K562 (cell line): Measurements from ENCODE around the gene AHR. TPM values are rescaled to one million over a fixed set of nuclear protein-coding genes. Genes with fewer than 3 reads are reported as not detected.

Experiments
- ATAC-seq: fragments of 200-7000 bp; cut with Tn5 transposase; 3 replicates; pipeline ENCODE4 v1.9.1; 2020; ENCODE audit warnings: moderate library complexity
- BruUV-seq: library from RNA; stranded (reverse); fragments of 400-500 nt; replicated peaks from 2 replicates; lab custom pipeline; 2021; lab: Mats Ljungman, UMichigan
- CTCF ChIA-PET: fragments of 300-600 bp; formaldehyde crosslinking; extraction: SDS; loops from one replicate; lab custom pipeline; 2021; ENCODE audit warnings: low intra/inter-chr PET ratio; lab: Yijun Ruan, JAX
- POLR2A ChIA-PET: fragments of 300-600, 350-650 bp; sonication (Branson Sonifier 250); formaldehyde crosslinking; extraction: SDS; loops from one replicate; lab custom pipeline; 2021; ENCODE audit warnings: antibody characterized with exemption, inconsistent platforms; lab: Yijun Ruan, JAX
- DNase-seq, 4 experiments: peaks; one replicate each; pipeline versions ENCODE4 v3.0.0 to v3.0.0-alpha.2; 2011 to 2018; ENCODE audit warnings: low spot score in 3 of 4, mixed read lengths in 3 of 4; ENCODE audit errors: extremely low read depth in 1 of 4
- FAIRE-seq: peaks from 2 replicates; lab custom pipeline; 2011; peaks lifted over from hg19 to GRCh38; lab: Jason Lieb, UNC
- H2AFZ ChIP-seq: 2 replicates; pipeline ENCODE4 v1.6.0; 2011; ENCODE audit warnings: low read depth, low read length, control low read depth, inconsistent platforms
- H3K27ac ChIP-seq: fragments of 200-600 bp; 3 replicates; pipeline ENCODE4 v1.8.0; 2011; ENCODE audit warnings: low read depth, mild to moderate bottlenecking, control low read depth, inconsistent platforms, low read length, moderate library complexity, mixed read lengths; ENCODE audit errors: extremely low read depth
- H3K27me3 ChIP-seq, 2 experiments: fragments of 300-600 bp in 1 of 2; 2 replicates in 1 of 2; 3 replicates in 1 of 2; pipeline versions ENCODE4 v1.6.0 to v1.8.0; 2011; ENCODE audit warnings: inconsistent platforms in 2 of 2, low read length in 2 of 2, mild to moderate bottlenecking in 1 of 2, mixed read lengths in 1 of 2, moderate library complexity in 1 of 2; ENCODE audit not compliant: control insufficient read depth in 2 of 2, insufficient read depth in 2 of 2
- H3K36me3 ChIP-seq: fragments of 300-600 bp; 3 replicates; pipeline ENCODE4 v1.8.0; 2011; ENCODE audit warnings: mild to moderate bottlenecking, low read length, inconsistent platforms; ENCODE audit not compliant: control insufficient read depth, insufficient read depth
- H3K4me1 ChIP-seq, 2 experiments: fragments of 200-600 bp in 1 of 2; replicated peaks in 1 of 2; 2 replicates in 1 of 2; 3 replicates in 1 of 2; pipeline versions ENCODE4 v1.5.1 to v1.8.0; 2011; ENCODE audit warnings: inconsistent platforms in 2 of 2, low read length in 2 of 2, mild to moderate bottlenecking in 1 of 2, mixed read lengths in 1 of 2, moderate library complexity in 1 of 2; ENCODE audit not compliant: control insufficient read depth in 2 of 2, insufficient read depth in 2 of 2
- H3K4me2 ChIP-seq: 2 replicates; pipeline ENCODE4 v1.6.1; 2011; ENCODE audit warnings: low read length, control low read depth, inconsistent platforms, mixed read lengths; ENCODE audit not compliant: insufficient read depth
- H3K4me3 ChIP-seq: fragments of 200-600 bp; sonication (generic), shearing (Covaris generic); 2 replicates; pipeline ENCODE4 v1.5.1; 2016; ENCODE audit warnings: control low read depth, inconsistent platforms
- H3K79me2 ChIP-seq: fragments of 200-600 bp; 3 replicates; pipeline ENCODE4 v1.8.0; 2011; ENCODE audit warnings: low read length, inconsistent platforms; ENCODE audit not compliant: control insufficient read depth, insufficient read depth
- H3K9ac ChIP-seq, 2 experiments: 2 replicates each; pipeline versions ENCODE4 v1.6.0 to v1.6.1; 2011; ENCODE audit warnings: low read depth in 2 of 2, low read length in 2 of 2, control low read depth in 1 of 2, inconsistent platforms in 1 of 2, mild to moderate bottlenecking in 1 of 2, mixed read lengths in 1 of 2; ENCODE audit not compliant: insufficient read depth in 1 of 2
- H3K9me1 ChIP-seq: one replicate; pipeline ENCODE4 v1.6.0; 2011; ENCODE audit warnings: inconsistent platforms, mild to moderate bottlenecking, low read length, moderate library complexity; ENCODE audit not compliant: control insufficient read depth, insufficient read depth
- H3K9me3 ChIP-seq: replicated peaks from 2 replicates; pipeline ENCODE4 v1.5.1; 2011; ENCODE audit warnings: low read depth, low read length, inconsistent platforms; ENCODE audit not compliant: control insufficient read depth, insufficient read depth
- H4K20me1 ChIP-seq: replicated peaks from 2 replicates; pipeline ENCODE4 v1.6.1; 2011; ENCODE audit warnings: low read length, inconsistent platforms, mixed read lengths; ENCODE audit not compliant: control insufficient read depth, insufficient read depth
- ARID2 ChIP-seq: fragments of 450-650 bp; IDR thresholded peaks from 2 replicates; pipeline ENCODE4 v1.6.1; 2017; ENCODE audit warnings: antibody characterized with exemption, mild to moderate bottlenecking
- BCOR ChIP-seq: fragments of 450-650 bp; IDR thresholded peaks from 2 replicates; pipeline ENCODE4 v1.6.1; 2016
- CEBPB ChIP-seq: fragments of 450-650 bp; IDR thresholded peaks from 2 replicates; pipeline ENCODE4 v1.6.1; 2016; ENCODE audit warnings: missing genetic modification characterization, missing compliant biosample characterization
- E2F6 ChIP-seq, 2 experiments: IDR thresholded peaks; 2 replicates each; pipeline ENCODE4 v1.6.1; 2011; ENCODE audit warnings: borderline replicate concordance in 1 of 2, control low read depth in 1 of 2, low read depth in 1 of 2, low read length in 1 of 2, mild to moderate bottlenecking in 1 of 2, mixed read lengths in 1 of 2, moderate library complexity in 1 of 2; ENCODE audit not compliant: insufficient read depth in 1 of 2, insufficient read length in 1 of 2, poor library complexity in 1 of 2, severe bottlenecking in 1 of 2; ENCODE audit errors: extremely low read depth in 1 of 2
- FOXP4 ChIP-seq: sonication (generic); formaldehyde crosslinking; IDR thresholded peaks from 2 replicates; pipeline ENCODE4 v1.8.0; 2022; ENCODE audit warnings: mild to moderate bottlenecking, missing genetic modification reagents, borderline replicate concordance
- HMBOX1 ChIP-seq: sonication (generic); IDR thresholded peaks from 2 replicates; pipeline ENCODE4 v1.6.1; 2016
- NFATC3 ChIP-seq: fragments of 450-650 bp; IDR thresholded peaks from 2 replicates; pipeline ENCODE4 v1.6.1; 2017; ENCODE audit warnings: mild to moderate bottlenecking
- POLR2H ChIP-seq: IDR thresholded peaks from 2 replicates; pipeline ENCODE4 v1.6.1; 2016; ENCODE audit warnings: missing genetic modification characterization, low read depth, mild to moderate bottlenecking, control low read depth, missing compliant biosample characterization, moderate library complexity
- RBM14 ChIP-seq: fragments of 200-400 bp; formaldehyde crosslinking; IDR thresholded peaks from 2 replicates; pipeline ENCODE4 v1.6.1; 2018; ENCODE audit warnings: low read depth, mild to moderate bottlenecking, low read length, moderate library complexity, borderline replicate concordance; ENCODE audit not compliant: insufficient read depth
- SREBF1 ChIP-seq: fragments of 150-350 bp; IDR thresholded peaks from 2 replicates; pipeline ENCODE4 v1.6.1; 2014; ENCODE audit warnings: antibody characterized with exemption, low read depth, low read length, borderline replicate concordance
- SRSF9 ChIP-seq: fragments of 200-400 bp; formaldehyde crosslinking; IDR thresholded peaks from 2 replicates; pipeline ENCODE4 v1.6.1; 2017; ENCODE audit warnings: low read depth, low read length, borderline replicate concordance
- XRCC3 ChIP-seq: fragments of 450-650 bp; IDR thresholded peaks from 2 replicates; pipeline ENCODE4 v1.6.1; 2017; ENCODE audit warnings: mild to moderate bottlenecking, moderate library complexity
- ZBTB7A ChIP-seq: IDR thresholded peaks from 2 replicates; pipeline ENCODE4 v1.6.1; 2011; ENCODE audit warnings: low read depth, mild to moderate bottlenecking, low read length, moderate library complexity, borderline replicate concordance; ENCODE audit not compliant: control insufficient read depth
- ZNF274 ChIP-seq: IDR thresholded peaks from 2 replicates; pipeline ENCODE4 v1.6.1; 2011; ENCODE audit warnings: low read depth, mild to moderate bottlenecking, low read length, moderate library complexity, borderline replicate concordance
- WGBS: fragments of 100-300 bp; shearing (Covaris generic); methylation state at CpG from one replicate; pipeline ENCODE4 v1.1.6; 2016; ENCODE audit warnings: low coverage, mixed read lengths; ENCODE audit not compliant: insufficient coverage; ENCODE audit errors: missing lambda C conversion rate; 5-methylcytosine and 5-hydroxymethylcytosine counted together
- in situ Hi-C: fragments of 300-500 bp; cut with MboI; formaldehyde crosslinking; loops from 4 replicates; pipeline ENCODE4 v1.15.0; 2018; ENCODE audit warnings: inconsistent platforms, mixed read lengths
- intact Hi-C: fragments of 100-400 bp; cut with micrococcal nuclease; formaldehyde crosslinking; loops from 2 replicates; pipeline ENCODE4 v1.14.2; 2022
- polyA plus RNA-seq, 8 experiments: library from polyadenylated mRNA; depleted of rRNA in 4 of 8; stranded (reverse) in 5 of 8; unstranded in 3 of 8; fragments of >200 nt; fragmentation: Nextera tagmentation in 2 of 8; fragmentation: Illumina TruSeq in 1 of 8; extraction: Ambion mirVana in 2 of 8; extraction: Trizol in 1 of 8; gene quantifications; 2 replicates each; pipeline versions ENCODE4 v1.2.1 to v1.2.3, GENCODE V29; 2011 to 2014; ENCODE audit warnings: inconsistent platforms in 1 of 8, missing spikeins in 1 of 8
- total RNA-seq, 7 experiments: library from RNA; depleted of rRNA in 6 of 7; stranded (reverse); fragments of >200 nt in 6 of 7; fragmentation: Illumina TruSeq in 2 of 7; extraction: Trizol in 2 of 7; gene quantifications; 2 replicates each; pipeline versions ENCODE4 v1.2.1 to v1.2.3, GENCODE V29; 2011 to 2021; ENCODE audit warnings: low replicate concordance in 1 of 7

The AHR gene
- total and polyA plus RNA-seq, 9 of the 15 experiments (the other 6 are each of a cell fraction or from before 2014, with no cell fraction given) = 0.16 TPM; not detected in 8

GRCh38 chr7:17368856-17369524 is 70.5 kb downstream of the AHR start (continued):
- no peak for TF ChIP-seq E2F6 (IDR thresholded peaks at IDR 0.05; ENCODE audit: borderline replicate concordance in 1 of 2, extremely low read depth in 1 of 2, insufficient read depth in 1 of 2, insufficient read length in 1 of 2, low read depth in 1 of 2, low read length in 1 of 2, poor library complexity in 1 of 2, severe bottlenecking in 1 of 2)

GRCh38 chr7:17369691-17370426 is 71.4 kb downstream of the AHR start:
- POLR2A ChIA-PET = interaction anchor here (0.7 kb wide), 1 partner anchor 9 kb away, joined by 3 read pairs; no protein-coding TSS in a partner anchor
- ATAC-seq (no peak), FAIRE-seq (no peak), DNase-seq (peak in 1 of 4 experiments; percentile 12)
- Histone ChIP-seq H3K9me1 (no peaks in the 10 kb centered on the region), H3K9ac (no peak overlapping the region), H2AFZ (no peak overlapping the region), H4K20me1 (no peaks in the 10 kb centered on the region), H3K27me3 (no peaks in the 10 kb centered on the region), H3K4me1 (no peaks in the 10 kb centered on the region; a peak in 1 of 5 replicates), H3K9me3 (0 out of 2 replicates have a peak, but pooled peaks cover 2% of the 10 kb centered on the region), H3K36me3 (no peaks in the 10 kb centered on the region), H3K4me2 (no peak overlapping the region), H3K4me3 (no peak overlapping the region), H3K27ac (no peak overlapping the region), H3K79me2 (no peaks in the 10 kb centered on the region)
- no TSS peak for BruUV-seq
- 8% methylated on average over 8 of the region's 8 CpGs for WGBS
- CTCF ChIA-PET = no interaction called here
- in situ Hi-C loops = no loop called here
- intact Hi-C loops = no loop called here
- TF ChIP-seq ARID2 (no peak), NFATC3 (no peak), RBM14 (no peak), HMBOX1 (peak; percentile 71; the same call in 1 of the 2 replicates), POLR2H (no peak), BCOR (no peak), SRSF9 (no peak), CEBPB (peak; percentile 91), XRCC3 (no peak), SREBF1 (no peak), FOXP4 (no peak), ZBTB7A (no peak), ZNF274 (no peak)
